Parathyroid adenoma (tissue), 2 donors: ENCODE measurements around the gene MTX2.

Source experiments
- H2AFZ ChIP-seq: fragments of 300-600 bp; sonication (generic); one replicate; pipeline ENCODE4 v1.7.0; 2017; ENCODE audit warnings: antibody characterized with exemption, mild to moderate bottlenecking
- H3K27ac ChIP-seq: fragments of 300-600 bp; sonication (generic); one replicate; pipeline ENCODE4 v1.7.0; 2017
- H3K27me3 ChIP-seq: fragments of 300-600 bp; sonication (generic); one replicate; pipeline ENCODE4 v1.7.0; 2017; ENCODE audit warnings: low read length; ENCODE audit not compliant: control insufficient read depth, insufficient read depth
- H3K36me3 ChIP-seq: fragments of 300-600 bp; sonication (generic); one replicate; pipeline ENCODE4 v1.7.0; 2017; ENCODE audit warnings: low read length; ENCODE audit not compliant: control insufficient read depth, insufficient read depth
- H3K4me1 ChIP-seq: fragments of 300-600 bp; sonication (generic); one replicate; pipeline ENCODE4 v1.7.0; 2017; ENCODE audit warnings: control low read depth
- H3K4me2 ChIP-seq: fragments of 300-600 bp; sonication (generic); one replicate; pipeline ENCODE4 v1.7.0; 2017; ENCODE audit warnings: low read length
- H3K4me3 ChIP-seq: fragments of 300-600 bp; sonication (generic); one replicate; pipeline ENCODE4 v1.7.0; 2017; ENCODE audit warnings: low read depth, low read length
- H3K79me2 ChIP-seq: fragments of 300-600 bp; sonication (generic); one replicate; pipeline ENCODE4 v1.7.0; 2017; ENCODE audit warnings: control low read depth
- H3K9ac ChIP-seq: fragments of 300-600 bp; sonication (generic); one replicate; pipeline ENCODE4 v1.7.0; 2017; ENCODE audit warnings: mild to moderate bottlenecking
- H3K9me3 ChIP-seq: fragments of 300-600 bp; sonication (generic); one replicate; pipeline ENCODE4 v1.7.0; 2017; ENCODE audit warnings: low read length; ENCODE audit not compliant: control insufficient read depth
- CTCF ChIP-seq: fragments of 300-600 bp; sonication (generic); IDR thresholded peaks from one replicate; pipeline ENCODE4 v1.7.0; 2017; ENCODE audit warnings: antibody characterized with exemption, mild to moderate bottlenecking
- donor health status: primary hyperparathyroidism.

Gene MTX2

GRCh38 chr2:176339208-176339607, 70.0 kb downstream of the MTX2 start:
- Histone ChIP-seq H3K27ac (no peak overlapping the region), H3K4me1 (no peaks in the 10 kb centered on the region), H3K4me3 (no peak overlapping the region), H3K79me2 (no peaks in the 10 kb centered on the region), H3K36me3 (no peaks in the 10 kb centered on the region), H3K9ac (no peak overlapping the region), H3K4me2 (no peak overlapping the region), H2AFZ (no peak overlapping the region), H3K9me3 (no peaks in the 10 kb centered on the region), H3K27me3 (no peaks in the 10 kb centered on the region)
- no peak for TF ChIP-seq CTCF

GRCh38 chr2:176356251-176356650, 87.0 kb downstream of the MTX2 start:
- Histone ChIP-seq H3K27ac (no peak overlapping the region), H3K36me3 (no peaks in the 10 kb centered on the region), H3K4me2 (no peak overlapping the region), H3K4me1 (no peaks in the 10 kb centered on the region), H3K79me2 (no peaks in the 10 kb centered on the region), H2AFZ (no peak overlapping the region), H3K9me3 (no peaks in the 10 kb centered on the region), H3K27me3 (no peaks in the 10 kb centered on the region), H3K4me3 (no peak overlapping the region), H3K9ac (no peak overlapping the region)
- no peak for TF ChIP-seq CTCF

GRCh38 chr2:176364273-176364977, 95.2 kb downstream of the MTX2 start:
- Histone ChIP-seq H3K27ac (no peak overlapping the region), H3K79me2 (no peaks in the 10 kb centered on the region), H3K4me1 (no peaks in the 10 kb centered on the region), H3K36me3 (no peaks in the 10 kb centered on the region), H2AFZ (no peak overlapping the region), H3K9me3 (peaks cover 4% of the 10 kb centered on the region), H3K4me3 (no peak overlapping the region), H3K4me2 (no peak overlapping the region), H3K9ac (no peak overlapping the region), H3K27me3 (no peaks in the 10 kb centered on the region)
- TF ChIP-seq CTCF = no peak

- Histone ChIP-seq H3K79me2 (no peaks in the 10 kb centered on the region), H3K9ac (no peak overlapping the region), H3K36me3 (no peaks in the 10 kb centered on the region), H3K4me3 (no peak overlapping the region), H3K27ac (no peak overlapping the region), H3K4me1 (no peaks in the 10 kb centered on the region), H3K4me2 (no peak overlapping the region), H3K27me3 (no peaks in the 10 kb centered on the region), H3K9me3 (peaks cover 4% of the 10 kb centered on the region), H2AFZ (no peak overlapping the region)
- no peak for TF ChIP-seq CTCF
These were observed 99.1 kb downstream of the MTX2 start for GRCh38 chr2:176368349-176368748.
